ENCODE measurements around the gene ZBTB3. TPM values are rescaled to one million over a fixed set of nuclear protein-coding genes. Genes with fewer than 3 reads are reported as not detected.

ZBTB3 gene
- total and polyA plus RNA-seq, 2 of the 13 experiments (the other 11 are each of a cell fraction or from before 2014, with no cell fraction given) = 3.4 to 5.2 TPM

- no peak; the same call in 1 of the 2 replicates for TF ChIP-seq ZNF619 (CRISPR knock-in tag; IDR thresholded peaks at IDR 0.05)
- TF ChIP-seq CHD4 (IDR thresholded peaks at IDR 0.05; ENCODE audit: borderline replicate concordance, low read length) = no peak
- TF ChIP-seq NFE2L2 (IDR thresholded peaks at IDR 0.05; ENCODE audit: low read length) = no peak
- no peak for TF ChIP-seq ZNF451 (CRISPR knock-in tag; IDR thresholded peaks at IDR 0.05)
- TF ChIP-seq ZNF839 (CRISPR knock-in tag; IDR thresholded peaks at IDR 0.05; ENCODE audit: borderline replicate concordance) = no peak
- TF ChIP-seq KAT7 (CRISPR knock-in tag; IDR thresholded peaks at IDR 0.05; ENCODE audit: borderline replicate concordance) = no peak
- no peak; the same call in 1 of the 2 replicates for TF ChIP-seq ZSCAN21 (CRISPR knock-in tag; IDR thresholded peaks at IDR 0.05; ENCODE audit: borderline replicate concordance)
- TF ChIP-seq ZNF512 (CRISPR knock-in tag; IDR thresholded peaks at IDR 0.05) = no peak
- TF ChIP-seq PHF5A (CRISPR knock-in tag; IDR thresholded peaks at IDR 0.05; ENCODE audit: low read depth, unreplicated experiment) = peak; percentile 33
- no peak for TF ChIP-seq ZSCAN5A (CRISPR knock-in tag; IDR thresholded peaks at IDR 0.05; ENCODE audit: borderline replicate concordance)
- no peak for TF ChIP-seq ZNF180 (CRISPR knock-in tag; IDR thresholded peaks at IDR 0.05; ENCODE audit: borderline replicate concordance, low read depth)
- no peak; the same call in 1 of the 2 replicates for TF ChIP-seq ZNF598 (CRISPR knock-in tag; IDR thresholded peaks at IDR 0.05; ENCODE audit: borderline replicate concordance)
- TF ChIP-seq ZNF614 (CRISPR knock-in tag; IDR thresholded peaks at IDR 0.05; ENCODE audit: borderline replicate concordance) = no peak; the same call in 1 of the 2 replicates
- TF ChIP-seq HMGXB4 (CRISPR knock-in tag; IDR thresholded peaks at IDR 0.05; ENCODE audit: borderline replicate concordance in 1 of 2, low read depth in 1 of 2) = peak in 1 of 2 experiments; percentile 17; a peak in 1 of 4 replicates
- 0 out of 2 replicates have a peak, but pooled peaks have one; percentile 64 for TF ChIP-seq MEF2D (CRISPR knock-in tag; IDR thresholded peaks at IDR 0.05)
- peak; percentile 48; the same call in 1 of the 2 replicates for TF ChIP-seq KAT8 (CRISPR knock-in tag; IDR thresholded peaks at IDR 0.05)
- no peak for TF ChIP-seq STAT6 (CRISPR knock-in tag; IDR thresholded peaks at IDR 0.05; ENCODE audit: borderline replicate concordance)
- no peak for TF ChIP-seq MTF1 (CRISPR knock-in tag; IDR thresholded peaks at IDR 0.05)
Measured at GRCh38 chr11:62705880-62706849, 47.8 kb downstream of the ZBTB3 start (continued).
